ENCODE measurements around the gene TLK2.
A peak's percentile ranks its signal among the peaks of the same experiment; 100 is the strongest.

The TLK2 gene

GRCh38 chr17:62644487-62645173 is 166.0 kb downstream of the TLK2 start (continued):
- TF ChIP-seq PATZ1 (CRISPR knock-in tag; IDR thresholded peaks at IDR 0.05; ENCODE audit: borderline replicate concordance) = 0 out of 2 replicates have a peak, but pooled peaks have one; percentile 21

GRCh38 chr17:62648251-62648955 is 169.8 kb downstream of the TLK2 start:
- no peak for ATAC-seq
- TF ChIP-seq CSDC2 (CRISPR knock-in tag; IDR thresholded peaks at IDR 0.05) (no peak), ESRRG (CRISPR knock-in tag; IDR thresholded peaks at IDR 0.05) (no peak)

- TF ChIP-seq GLIS3 (CRISPR knock-in tag; IDR thresholded peaks at IDR 0.05) = no peak
- no peak for TF ChIP-seq CSRNP3 (CRISPR knock-in tag; IDR thresholded peaks at IDR 0.05)
- no peak for TF ChIP-seq PPARA (CRISPR knock-in tag; IDR thresholded peaks at IDR 0.05; ENCODE audit: borderline replicate concordance)
- TF ChIP-seq ZNF70 (CRISPR knock-in tag; IDR thresholded peaks at IDR 0.05) = no peak
- TF ChIP-seq RARB (CRISPR knock-in tag; IDR thresholded peaks at IDR 0.05) = no peak
- no peak for TF ChIP-seq OSR1 (CRISPR knock-in tag; IDR thresholded peaks at IDR 0.05)
- no peak for ATAC-seq
These were observed 170.3 kb downstream of the TLK2 start for GRCh38 chr17:62648956-62649294.

- TF ChIP-seq ZNF70 (CRISPR knock-in tag; IDR thresholded peaks at IDR 0.05) (no peak), ARNTL (CRISPR knock-in tag; IDR thresholded peaks at IDR 0.05; ENCODE audit: borderline replicate concordance, low read depth) (no peak), ZFP30 (CRISPR knock-in tag; IDR thresholded peaks at IDR 0.05) (no peak), ZNF8 (CRISPR knock-in tag; IDR thresholded peaks at IDR 0.05) (no peak), GLIS3 (CRISPR knock-in tag; IDR thresholded peaks at IDR 0.05) (no peak), TOX (CRISPR knock-in tag; IDR thresholded peaks at IDR 0.05; ENCODE audit: borderline replicate concordance) (no peak), ZNF565 (CRISPR knock-in tag; conservative IDR thresholded peaks at IDR 0.05; ENCODE audit: low read depth) (no peak), RARB (CRISPR knock-in tag; IDR thresholded peaks at IDR 0.05) (no peak), CSDC2 (CRISPR knock-in tag; IDR thresholded peaks at IDR 0.05) (no peak), ZC3H10 (CRISPR knock-in tag; IDR thresholded peaks at IDR 0.05) (no peak), ISL1 (CRISPR knock-in tag; IDR thresholded peaks at IDR 0.05) (no peak)
- no peak for ATAC-seq
These were observed 170.9 kb downstream of the TLK2 start for GRCh38 chr17:62649570-62649969.

- ATAC-seq = no peak
These were observed 172.0 kb downstream of the TLK2 start for GRCh38 chr17:62650587-62650986.

More at GRCh38 chr17:62650587-62650986, 172.0 kb downstream of the TLK2 start:
- no peak for TF ChIP-seq CSDC2 (CRISPR knock-in tag; IDR thresholded peaks at IDR 0.05)
- no peak for TF ChIP-seq ZC3H10 (CRISPR knock-in tag; IDR thresholded peaks at IDR 0.05)
- TF ChIP-seq GLIS3 (CRISPR knock-in tag; IDR thresholded peaks at IDR 0.05) = no peak
- TF ChIP-seq CSRNP3 (CRISPR knock-in tag; IDR thresholded peaks at IDR 0.05) = no peak
- no peak for TF ChIP-seq ZFP30 (CRISPR knock-in tag; IDR thresholded peaks at IDR 0.05)
- TF ChIP-seq BACH2 (CRISPR knock-in tag; IDR thresholded peaks at IDR 0.05; ENCODE audit: borderline replicate concordance) = no peak
- no peak for TF ChIP-seq TSHZ2 (CRISPR knock-in tag; IDR thresholded peaks at IDR 0.05)
- no peak for TF ChIP-seq ARNTL (CRISPR knock-in tag; IDR thresholded peaks at IDR 0.05; ENCODE audit: borderline replicate concordance, low read depth)
